Measurements from ENCODE around the gene RAPGEF3. TPM values are rescaled to one million over a fixed set of nuclear protein-coding genes. Genes with fewer than 3 reads are reported as not detected.

Gene RAPGEF3
- total and polyA plus RNA-seq, 2 of the 8 experiments (the other 6 are each of a cell fraction or from before 2014, with no cell fraction given) = 5.0 to 9.4 TPM

DNA sequence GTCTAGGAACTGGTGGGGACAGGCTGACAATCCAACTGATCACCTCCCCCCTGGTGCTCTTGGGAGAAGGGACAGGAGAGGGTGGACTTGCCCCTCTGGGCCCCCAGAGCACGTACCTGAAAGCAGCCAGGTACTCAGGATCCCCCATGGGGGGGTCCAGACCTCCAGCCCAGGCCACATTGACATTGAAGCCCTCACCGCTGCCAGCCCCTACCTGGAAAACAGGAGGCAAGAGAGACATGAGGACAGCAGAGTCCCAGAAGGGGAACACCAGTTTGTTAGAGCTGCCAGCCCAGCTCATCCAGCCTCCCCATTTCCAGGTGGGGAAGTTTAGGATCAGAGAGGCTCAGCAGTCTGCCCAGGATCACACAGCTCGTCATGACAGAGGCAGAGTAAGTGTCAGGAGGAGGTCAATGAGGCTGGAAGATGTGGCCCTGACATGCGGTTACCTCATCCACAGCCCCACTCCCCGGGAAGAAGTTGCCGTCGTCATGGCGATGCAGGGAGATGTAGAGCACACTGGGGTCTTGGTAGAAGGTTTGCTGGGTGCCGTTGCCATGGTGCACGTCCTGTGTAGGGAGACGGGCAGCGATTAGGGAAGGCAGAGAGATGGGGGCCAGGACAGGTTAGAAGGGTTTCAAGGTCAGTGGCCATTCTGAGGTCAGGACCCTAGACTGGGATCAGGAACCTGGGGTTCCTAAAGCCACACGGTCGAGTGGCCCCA lies 29.1 kb upstream of the RAPGEF3 start:
- Histone ChIP-seq H3K14ac (ENCODE audit: insufficient read length) (no peak overlapping the region), H3K9ac (replicated peaks in 1 of 4; ENCODE audit: extremely low read depth in 1 of 4, low read depth in 3 of 4, low read length in 3 of 4) (no peak overlapping the region), H3K56ac (replicated peaks; ENCODE audit: insufficient read length, low read depth, low read length) (no peak overlapping the region), H3K4me3 (ENCODE audit: extremely low read depth in 1 of 4, insufficient read depth in 2 of 4, low read depth in 3 of 4, low read length in 4 of 4) (no peak overlapping the region), H3K36me3 (ENCODE audit: control insufficient read depth in 2 of 4, insufficient read depth in 4 of 4, low read length in 3 of 4) (peaks cover 29 to 55% (median 48%) of the 10 kb centered on the region in 4 experiments), H3K4me2 (ENCODE audit: insufficient read depth in 1 of 2, low read depth in 2 of 2, low read length in 2 of 2) (no peak overlapping the region), H4K8ac (ENCODE audit: extremely low read depth, insufficient read depth, low read length) (no peak overlapping the region; the same call in 1 of the 2 replicates), H2AFZ (ENCODE audit: low read length) (no peak overlapping the region), H3K27me3 (replicated peaks in 1 of 4; ENCODE audit: control insufficient read depth in 3 of 4, extremely low read depth in 1 of 4, insufficient read depth in 3 of 4, low read length in 3 of 4) (no peaks in the 10 kb centered on the region), H3K79me1 (ENCODE audit: low read depth, low read length) (no peaks in the 10 kb centered on the region), H3K23me2 (ENCODE audit: low read depth, low read length) (no peaks in the 10 kb centered on the region), H3K4ac (replicated peaks; ENCODE audit: insufficient read length, low read depth, low read length) (no peak overlapping the region), H2AK5ac (ENCODE audit: low read depth, low read length) (no peak overlapping the region), H3K79me2 (ENCODE audit: control insufficient read depth in 1 of 2, insufficient read depth in 2 of 2, low read length in 2 of 2) (no peaks in the 10 kb centered on the region), H3K4me1 (replicated peaks in 1 of 4; ENCODE audit: control insufficient read depth in 3 of 4, insufficient read depth in 4 of 4, low read length in 3 of 4) (no peaks in the 10 kb centered on the region), H2BK120ac (replicated peaks; ENCODE audit: low read depth, low read length) (no peak overlapping the region), H2BK5ac (ENCODE audit: low read depth, low read length) (no peak overlapping the region), H2BK12ac (ENCODE audit: low read depth, low read length) (no peak overlapping the region), H2BK15ac (ENCODE audit: low read length) (no peak overlapping the region), H4K20me1 (replicated peaks in 1 of 2; ENCODE audit: control insufficient read depth in 1 of 2, insufficient read depth in 2 of 2, low read length in 2 of 2) (peaks cover 0 to 19% of the 10 kb centered on the region in 2 experiments), H3K23ac (ENCODE audit: insufficient read length) (no peak overlapping the region), H4K91ac (replicated peaks; ENCODE audit: insufficient read length, low read length) (no peak overlapping the region), H3K18ac (ENCODE audit: extremely low read depth, low read length) (no peak overlapping the region), H3K27ac (ENCODE audit: low read depth, low read length) (no peak overlapping the region), H3K9me3 (ENCODE audit: insufficient read depth in 2 of 2, low read depth in 1 of 2, low read length in 1 of 2) (no peaks in the 10 kb centered on the region), H4K5ac (ENCODE audit: insufficient read length, low read depth, low read length) (no peak overlapping the region), H2BK20ac (ENCODE audit: low read length) (no peak overlapping the region)
- ChIA-PET CTCF (ENCODE audit: partially characterized antibody) (interaction anchor here (1.3 to 58.8 kb wide), 5 partner anchors 9 to 83 kb away, joined by 5 to 2442 read pairs (median 318); partner anchors contain the start of genes ENDOU, RAPGEF3 and RPAP3), POLR2A (ENCODE audit: partially characterized antibody) (interaction anchor here (0.7 to 3.8 kb wide), 2 partner anchors 9 to 29 kb away, joined by 3 to 17 read pairs; partner anchors contain the start of gene RAPGEF3)
- FAIRE-seq (no peak), DNase-seq (ENCODE audit: low read depth in 1 of 2, low spot score in 2 of 2) (no peak)
- WGBS, 2 experiments (ENCODE audit: extremely low coverage in 1 of 2, insufficient coverage in 1 of 2, insufficient read length in 1 of 2, insufficient replicate concordance in 2 of 2, low coverage in 1 of 2, low lambda C conversion rate in 2 of 2, missing lambda C conversion rate in 1 of 2) = 84% methylated on average over 14 of the region's 14 CpGs; no CpG with 5 or more reads in 1 of the 2 experiments
- TF ChIP-seq RXRA (IDR thresholded peaks at IDR 0.05; ENCODE audit: insufficient read depth, low read depth, low read length) = no peak
- TF ChIP-seq RAD21 (IDR thresholded peaks at IDR 0.05 in 1 of 2, conservative IDR thresholded peaks at IDR 0.05 in 1 of 2; ENCODE audit: low read depth in 2 of 2, low read length in 2 of 2) = no peak

Measured in H1 (cell line).